ENCODE data around the gene PCCA. TPM values are rescaled to one million over a fixed set of nuclear protein-coding genes. Genes with fewer than 3 reads are reported as not detected.
"Not testable (repeated sequence)": the region's sequence is repeated elsewhere in the genome, so short reads cannot be mapped to it uniquely, and the experiment has no call there.

The PCCA gene
- total and polyA plus RNA-seq, 9 donors: 23.5 to 62.4 (median 45.8) TPM

- DNase-seq: no peak
- Histone ChIP-seq H3K9me3 (no peaks in the 10 kb centered on the region), H3K4me3 (no peak overlapping the region), H3K27ac (no peak overlapping the region), H3K36me3 (no peaks in the 10 kb centered on the region), H3K4me1 (ENCODE audit: insufficient read depth) (peaks cover 8% of the 10 kb centered on the region), H3K27me3 (no peaks in the 10 kb centered on the region)
- WGBS, 3 donors: 84 to 90% (median 88%) methylated on average over 4 of the region's 4 CpGs
- TF ChIP-seq POLR2A (IDR thresholded peaks at IDR 0.05) (no peak), CTCF (IDR thresholded peaks at IDR 0.05) (no peak), EP300 (IDR thresholded peaks at IDR 0.05) (no peak)
- intact Hi-C loops (cut with DNase I): no loop called here
Observed at GRCh38 chr13:100095498-100095897, 6.6 kb downstream of the PCCA start.

- no peaks in the 10 kb centered on the region for H3K9me3 ChIP-seq
- TF ChIP-seq EP300 (IDR thresholded peaks at IDR 0.05) (no peak), POLR2A (IDR thresholded peaks at IDR 0.05) (no peak), CTCF (IDR thresholded peaks at IDR 0.05) (no peak)
- H3K27me3 ChIP-seq: no peaks in the 10 kb centered on the region
- no peak overlapping the region for H3K4me3 ChIP-seq
- 80 to 86% (median 82%) methylated on average over 7 of the region's 7 CpGs for WGBS, 3 donors
- H3K4me1 ChIP-seq (ENCODE audit: insufficient read depth): peaks cover 8% of the 10 kb centered on the region
- H3K27ac ChIP-seq: no peak overlapping the region
- no peaks in the 10 kb centered on the region for H3K36me3 ChIP-seq
- DNase-seq: no peak
- intact Hi-C loops (cut with DNase I): no loop called here
Observed at GRCh38 chr13:100096526-100096925, 7.6 kb downstream of the PCCA start.

GRCh38 chr13:100097821-100098220, 8.9 kb downstream of the PCCA start:
- intact Hi-C loops (cut with DNase I): no loop called here
- 95 to 100% (median 98%) methylated on average over 1 of the region's 1 CpG for WGBS, 3 donors

GRCh38 chr13:100098445-100099116, 9.7 kb downstream of the PCCA start:
- 84 to 93% (median 89%) methylated on average over 6 of the region's 6 CpGs for WGBS, 3 donors
- TF ChIP-seq POLR2A (IDR thresholded peaks at IDR 0.05): no peak
- H3K27ac ChIP-seq: no peak overlapping the region

More at GRCh38 chr13:100097821-100098220, 8.9 kb downstream of the PCCA start:
- H3K27me3 ChIP-seq: no peaks in the 10 kb centered on the region
- no peak overlapping the region for H3K4me3 ChIP-seq
- no peaks in the 10 kb centered on the region for H3K36me3 ChIP-seq
- no peak overlapping the region for H3K27ac ChIP-seq
- no peaks in the 10 kb centered on the region for H3K9me3 ChIP-seq
- no peak for DNase-seq
- H3K4me1 ChIP-seq (ENCODE audit: insufficient read depth): peaks cover 10% of the 10 kb centered on the region
- TF ChIP-seq POLR2A (IDR thresholded peaks at IDR 0.05) (no peak), EP300 (IDR thresholded peaks at IDR 0.05) (no peak), CTCF (IDR thresholded peaks at IDR 0.05) (no peak)

GRCh38 chr13:100099117-100099445, 10.2 kb downstream of the PCCA start:
- 58 to 75% (median 68%) methylated on average over 8 of the region's 8 CpGs for WGBS, 3 donors
- H3K27me3 ChIP-seq; H3K4me3 ChIP-seq; H3K27ac ChIP-seq; H3K36me3 ChIP-seq; DNase-seq; H3K9me3 ChIP-seq; intact Hi-C loops (cut with DNase I): not testable (repeated sequence)
- peaks cover 10% of the 10 kb centered on the region for H3K4me1 ChIP-seq (ENCODE audit: insufficient read depth)

More at GRCh38 chr13:100098445-100099116, 9.7 kb downstream of the PCCA start:
- Histone ChIP-seq H3K9me3 (no peaks in the 10 kb centered on the region), H3K27me3 (no peaks in the 10 kb centered on the region), H3K4me3 (no peak overlapping the region), H3K4me1 (ENCODE audit: insufficient read depth) (peaks cover 10% of the 10 kb centered on the region), H3K36me3 (no peaks in the 10 kb centered on the region)
- DNase-seq: no peak
- intact Hi-C loops (cut with DNase I): no loop called here
